GM18873 (cell line): ENCODE results near the gene ADGRL3.

ENCODE experiments used
- ATAC-seq: cut with Tn5 transposase; IDR thresholded peaks from one replicate; pipeline ENCODE4 v1.9.1; 2021; ENCODE audit warnings: mild to moderate bottlenecking, moderate library complexity, moderate number of reproducible peaks; ENCODE audit not compliant: unreplicated experiment, low FRiP score

Gene ADGRL3

DNA sequence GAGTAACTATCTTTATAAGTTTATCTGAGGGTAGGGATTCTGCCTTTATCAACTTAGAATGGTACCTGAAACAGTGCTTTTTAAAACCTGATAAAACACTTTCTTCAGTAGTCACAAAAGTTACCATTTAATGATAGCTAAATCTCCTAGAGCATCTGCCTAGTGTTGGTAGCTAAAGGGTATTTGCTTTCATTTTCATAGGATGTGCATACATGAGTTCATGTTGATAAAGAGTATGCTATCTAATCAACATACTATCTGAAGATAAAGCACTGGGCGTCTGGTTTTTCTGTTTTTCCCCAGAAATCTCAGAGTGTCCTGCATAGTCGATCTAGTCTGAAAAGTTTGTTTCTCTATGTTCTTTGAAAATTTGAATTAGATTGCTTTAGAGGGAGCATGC lies 75.1 kb downstream of the ADGRL3 start:
- ATAC-seq: no peak

DNA sequence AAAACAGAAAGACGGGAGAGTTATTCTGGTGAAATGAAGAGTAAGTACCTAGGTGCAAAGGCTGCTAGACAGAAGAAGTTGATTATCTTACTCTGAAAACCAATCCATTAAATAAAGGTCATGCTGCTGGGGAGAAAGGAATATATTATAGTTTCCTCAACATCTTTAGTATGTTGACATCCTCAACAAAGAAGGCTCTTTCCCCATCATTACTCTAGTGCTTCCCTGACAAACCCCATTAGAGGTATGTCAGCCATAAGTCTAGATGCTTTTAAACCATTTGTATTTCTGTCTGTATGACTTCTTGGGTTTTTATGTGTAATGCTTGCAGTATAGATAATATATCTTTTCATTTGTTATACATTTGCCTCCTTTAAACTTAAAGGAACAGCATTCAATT lies 75.9 kb downstream of the ADGRL3 start:
- ATAC-seq: no peak

DNA sequence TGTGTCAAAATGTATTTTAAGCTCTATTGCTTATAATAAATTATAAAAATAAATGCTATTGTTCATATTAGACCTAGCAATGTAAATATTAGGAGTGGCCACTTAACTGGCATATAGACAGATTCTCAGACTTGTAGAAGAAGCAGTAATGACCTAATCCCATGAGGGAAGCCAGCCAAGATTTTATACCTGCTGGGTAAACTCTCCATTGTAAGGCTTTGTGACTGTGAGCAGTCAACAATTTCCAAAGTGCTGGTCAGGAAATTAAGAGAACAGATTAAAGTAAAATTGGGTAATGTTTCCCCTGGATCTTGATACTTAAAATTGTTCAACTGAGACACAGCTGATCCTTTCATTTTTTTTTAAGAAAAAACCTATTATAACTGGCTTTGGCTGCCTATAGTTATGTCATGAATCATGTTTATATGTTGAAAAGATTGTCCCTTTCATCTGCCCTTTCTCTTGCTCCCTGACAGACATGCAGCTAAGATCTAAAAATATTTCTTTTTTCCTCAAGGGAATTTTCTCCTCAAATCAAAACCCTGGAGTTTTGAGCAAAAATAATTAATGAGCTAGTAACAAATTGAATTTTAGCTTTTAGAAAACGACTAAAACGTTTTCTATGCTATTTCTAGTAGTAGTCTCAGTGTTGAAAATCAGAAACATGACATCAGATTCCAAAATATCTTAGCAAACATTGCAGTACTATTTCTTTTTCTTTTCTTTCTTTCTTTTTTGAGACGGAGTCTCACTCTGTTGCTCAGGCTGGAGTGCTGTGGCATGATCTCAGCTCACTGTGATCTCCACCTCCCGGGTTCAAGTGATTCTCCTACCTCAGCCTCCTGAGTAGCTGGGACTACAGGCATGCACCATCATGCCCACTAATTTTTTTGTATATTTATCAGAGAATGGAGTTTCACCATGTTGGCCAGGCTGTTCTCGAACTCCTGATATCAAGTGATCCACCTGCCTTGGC lies 77.9 kb downstream of the ADGRL3 start:
- ATAC-seq: no peak

DNA sequence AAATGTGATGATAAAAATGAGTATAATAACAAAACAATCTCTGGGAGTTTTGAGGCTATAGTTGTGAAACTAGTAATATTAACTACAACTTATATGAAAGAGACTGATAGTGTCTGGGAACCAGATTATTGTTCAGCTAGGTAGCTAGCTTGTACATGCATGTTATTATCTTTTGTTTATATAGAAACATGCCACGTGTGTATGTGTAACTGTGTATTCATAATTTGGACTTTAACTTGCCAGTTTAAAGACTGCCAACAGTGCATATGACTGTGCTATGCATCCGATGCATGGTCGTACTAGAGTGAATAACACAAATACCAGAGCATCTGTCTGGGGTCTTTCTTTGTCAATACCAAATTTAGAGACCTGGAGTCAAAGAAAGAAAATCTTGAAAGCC lies 92.2 kb downstream of the ADGRL3 start:
- ATAC-seq: no peak

DNA sequence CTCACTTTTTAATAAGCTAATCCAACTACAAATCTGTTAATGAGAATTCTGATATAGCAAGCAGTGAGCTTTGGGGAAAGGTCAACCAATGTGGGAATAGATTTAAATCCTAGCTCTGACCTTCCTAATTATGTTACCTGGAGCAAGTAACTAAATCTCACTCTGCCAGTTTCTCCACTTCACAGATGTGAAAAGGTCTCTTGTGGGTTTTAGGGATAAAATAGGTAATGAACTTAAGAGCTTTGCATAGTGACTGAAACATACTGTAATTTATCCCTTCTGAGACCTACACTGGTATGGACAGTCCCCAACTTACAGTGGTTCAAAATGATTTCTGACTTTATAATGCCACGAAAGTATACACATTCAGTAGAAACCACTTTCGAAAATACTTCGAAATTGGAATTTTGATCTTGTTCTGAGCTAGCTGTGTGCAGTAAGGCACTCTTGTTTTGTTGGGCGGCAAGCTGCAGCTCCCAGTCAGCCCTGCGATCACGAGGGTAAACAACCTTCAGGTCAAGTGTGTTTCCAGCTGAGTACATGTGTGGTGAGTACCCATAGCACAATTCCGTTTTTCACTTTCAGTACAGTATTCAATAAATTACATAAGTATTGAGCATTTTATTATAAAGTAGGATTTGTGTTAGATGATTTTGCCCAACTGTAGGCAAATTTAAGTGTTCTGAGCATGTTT lies 93.7 kb downstream of the ADGRL3 start:
- no peak for ATAC-seq

DNA sequence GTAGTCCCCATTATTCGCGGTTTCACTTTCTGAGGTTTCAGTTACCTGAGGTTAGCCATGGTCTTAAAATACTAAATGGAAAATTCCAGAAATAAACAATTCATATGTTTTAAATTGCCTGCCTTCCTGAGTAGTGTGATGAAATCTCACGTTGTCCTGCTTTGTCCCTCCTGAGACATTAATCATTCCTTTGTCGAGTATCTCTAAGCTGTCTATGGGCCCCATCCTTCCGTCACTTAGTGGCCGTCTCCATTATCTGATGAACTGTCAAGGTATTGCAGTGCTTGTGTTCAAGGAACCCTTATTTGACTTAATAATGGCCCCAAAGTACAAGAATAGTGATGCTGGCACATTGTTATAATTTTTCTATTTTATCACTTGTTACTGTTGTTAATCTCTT lies 94.8 kb downstream of the ADGRL3 start:
- no peak for ATAC-seq

DNA sequence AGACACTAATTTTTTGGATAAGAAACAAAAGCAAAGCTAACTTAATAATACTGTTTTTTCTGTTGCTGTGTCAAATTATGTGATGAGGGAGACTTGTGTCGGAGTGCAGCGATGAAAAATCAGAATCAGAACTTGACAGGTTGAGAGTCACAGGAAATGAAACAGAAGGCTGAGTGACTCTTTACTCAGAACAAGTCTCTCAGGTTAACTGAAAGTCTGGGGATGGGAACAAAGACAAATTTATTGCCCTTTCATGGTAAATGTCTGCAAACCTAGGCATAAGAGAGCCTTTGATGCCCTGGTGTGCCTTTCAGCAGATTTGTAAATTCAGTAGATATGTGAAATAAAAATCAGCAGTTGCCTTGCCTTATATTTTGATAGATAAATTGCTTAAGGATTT lies 96.0 kb downstream of the ADGRL3 start:
- ATAC-seq: no peak

DNA sequence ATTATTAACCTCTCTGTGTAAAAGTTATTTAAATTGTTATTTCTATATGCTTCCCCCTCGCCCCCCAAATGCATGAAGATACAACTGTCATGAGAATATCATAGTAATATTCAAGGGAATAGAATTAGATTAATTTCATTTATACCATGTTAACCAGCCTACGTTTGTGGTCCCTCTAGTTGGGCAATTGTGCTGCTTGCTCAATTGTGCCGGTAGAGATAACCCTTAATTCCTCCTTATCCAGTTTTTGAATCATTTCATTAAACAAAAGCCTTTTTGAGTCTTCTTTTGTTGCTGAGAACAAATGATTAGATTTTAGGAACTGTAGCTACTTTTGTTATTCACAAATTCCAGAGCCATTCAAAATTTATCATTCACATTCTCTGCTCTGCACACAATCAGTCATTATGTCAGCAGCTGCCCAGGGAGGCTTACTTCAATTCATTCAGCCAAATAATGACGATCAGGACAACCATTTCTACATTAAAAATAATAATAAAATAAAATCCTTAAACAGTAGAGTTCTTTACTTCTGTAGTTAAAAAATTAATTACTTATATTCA lies 98.1 kb downstream of the ADGRL3 start:
- no peak for ATAC-seq

DNA sequence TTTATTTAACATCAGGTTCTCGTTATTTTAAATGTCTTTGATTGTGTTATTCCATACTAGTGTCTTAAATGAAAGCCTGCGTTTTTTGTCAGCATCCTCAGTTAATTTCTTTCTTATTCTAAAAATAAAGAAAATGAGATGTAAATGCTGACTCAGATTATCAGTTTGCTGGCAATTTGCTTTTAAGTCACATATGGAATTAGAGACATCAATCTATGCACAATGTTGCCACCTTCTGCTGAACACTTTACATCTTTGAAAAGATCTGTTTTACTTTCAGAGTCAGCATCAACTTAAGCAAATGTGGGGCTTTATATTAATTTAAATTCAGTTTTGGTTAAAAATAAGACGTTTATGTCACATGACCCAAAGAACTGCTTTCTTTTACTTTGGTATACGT lies 99.2 kb downstream of the ADGRL3 start:
- no peak for ATAC-seq

DNA sequence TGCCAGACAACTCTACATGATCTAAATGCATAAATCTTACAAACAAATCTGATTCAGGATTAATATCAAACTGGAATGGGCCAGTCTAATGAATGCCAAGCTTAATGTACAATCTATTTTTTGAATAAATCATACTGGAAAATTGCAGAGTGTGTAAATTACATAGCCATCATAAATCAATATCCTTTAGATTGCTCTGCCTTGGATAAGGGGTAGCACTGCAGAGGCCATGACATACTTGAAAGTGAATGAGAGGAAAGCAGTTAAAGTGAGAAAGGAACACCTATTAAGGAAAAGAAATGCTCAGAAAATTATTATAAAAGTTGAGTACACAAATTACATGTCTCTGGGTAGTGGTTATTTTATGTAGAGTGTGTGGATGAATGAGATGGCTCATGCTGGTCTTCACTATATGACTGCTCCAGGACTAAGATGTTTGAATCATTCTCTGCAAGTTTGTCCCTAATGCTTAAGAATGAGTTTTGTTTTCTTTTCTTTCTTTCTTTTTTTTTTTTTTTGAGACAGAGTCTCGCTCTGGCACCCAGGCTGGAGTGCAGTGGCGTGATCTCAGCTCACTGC lies 100.2 kb downstream of the ADGRL3 start:
- ATAC-seq: no peak

DNA sequence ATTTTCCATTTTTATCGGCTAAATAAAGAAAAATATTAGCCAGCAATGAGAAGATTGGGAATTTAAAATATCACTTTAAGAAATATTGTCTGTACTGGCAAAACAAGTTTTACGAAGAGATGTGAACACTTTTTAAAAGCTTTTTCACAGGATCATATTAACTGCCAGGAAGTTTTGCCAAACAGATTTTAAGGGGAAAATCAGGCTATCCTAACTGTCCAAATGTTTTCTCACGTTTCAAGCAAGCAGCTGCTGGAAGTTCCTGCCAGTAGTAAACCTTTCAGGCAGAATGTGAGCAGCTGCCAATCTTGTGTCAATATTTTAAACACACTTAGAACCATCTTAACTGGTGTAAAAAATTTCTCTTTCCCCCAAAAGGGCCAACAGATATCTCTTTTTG lies 101.1 kb downstream of the ADGRL3 start:
- no peak for ATAC-seq

DNA sequence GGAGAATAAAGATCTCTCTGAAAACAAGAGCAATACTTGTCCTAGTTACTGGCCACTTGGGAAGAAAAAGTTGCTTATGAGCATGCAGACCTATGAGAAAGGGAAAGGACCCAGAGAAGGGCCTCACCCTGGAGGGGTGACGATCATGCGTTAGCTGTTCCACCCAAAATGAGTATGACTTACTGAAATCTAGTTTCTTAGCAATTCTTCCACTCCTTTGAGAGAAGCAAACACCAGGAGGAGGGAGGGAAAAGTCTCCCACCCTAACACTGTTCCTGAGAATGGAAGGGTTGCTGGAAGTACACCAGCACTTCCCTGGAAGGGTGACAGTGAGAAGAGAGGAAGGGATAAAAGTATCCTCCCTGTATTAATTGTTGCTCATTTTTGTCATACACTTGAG lies 107.9 kb downstream of the ADGRL3 start:
- ATAC-seq: no peak

DNA sequence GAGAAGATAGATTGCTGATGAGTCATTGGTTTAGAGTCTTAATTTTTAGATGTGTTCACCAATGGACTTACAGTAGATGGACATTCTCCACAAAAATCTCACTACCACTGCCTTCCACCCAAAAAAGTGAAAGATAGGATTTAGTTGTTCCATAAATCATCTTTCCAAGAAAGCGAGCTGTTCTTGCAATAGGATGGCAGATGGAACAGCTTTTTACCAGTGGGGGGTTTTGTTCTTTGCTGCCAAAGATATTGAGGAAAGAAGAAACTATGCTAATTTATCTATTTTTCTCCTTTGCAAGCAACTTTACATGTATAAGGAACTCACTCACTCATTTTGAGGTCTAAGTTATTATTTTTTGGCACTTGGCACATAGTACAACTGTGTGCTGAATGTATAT lies 109.5 kb downstream of the ADGRL3 start:
- no peak for ATAC-seq

DNA sequence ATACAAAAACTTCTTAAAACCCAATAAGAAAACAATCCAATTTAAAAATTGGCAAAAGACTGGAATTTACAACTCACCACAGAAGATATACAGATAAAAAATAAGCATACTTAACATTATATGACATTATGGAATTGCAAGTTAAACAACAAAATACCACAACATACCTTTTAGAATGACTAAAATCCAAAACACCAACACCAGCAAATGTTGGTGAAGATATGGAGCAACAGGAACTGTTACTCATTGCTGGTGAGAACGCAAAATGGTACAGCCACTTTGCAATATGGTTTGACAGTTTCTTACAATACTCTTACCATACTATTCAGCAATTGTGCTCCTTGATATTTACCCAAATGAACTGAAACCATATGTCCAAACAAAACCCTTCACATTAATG lies 112.4 kb downstream of the ADGRL3 start:
- no peak for ATAC-seq

DNA sequence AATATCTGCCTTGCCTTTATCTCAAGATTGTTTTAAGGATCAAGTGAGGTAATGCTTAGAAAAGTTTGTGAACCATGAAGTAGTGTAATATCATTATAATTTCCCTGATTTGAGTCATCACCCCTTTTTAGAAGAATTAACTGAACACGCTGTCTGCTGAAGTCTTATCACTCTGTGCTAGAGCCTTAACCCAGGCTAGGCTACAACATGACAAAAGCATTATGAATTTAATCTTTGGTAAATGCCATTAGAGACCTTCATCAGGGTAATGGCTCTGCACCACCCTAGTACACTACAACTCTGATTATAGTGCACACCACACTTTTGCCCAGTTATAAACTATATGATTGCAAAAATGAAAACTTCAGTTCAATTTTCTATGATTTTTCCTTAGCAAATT lies 118.3 kb downstream of the ADGRL3 start:
- no peak for ATAC-seq

DNA sequence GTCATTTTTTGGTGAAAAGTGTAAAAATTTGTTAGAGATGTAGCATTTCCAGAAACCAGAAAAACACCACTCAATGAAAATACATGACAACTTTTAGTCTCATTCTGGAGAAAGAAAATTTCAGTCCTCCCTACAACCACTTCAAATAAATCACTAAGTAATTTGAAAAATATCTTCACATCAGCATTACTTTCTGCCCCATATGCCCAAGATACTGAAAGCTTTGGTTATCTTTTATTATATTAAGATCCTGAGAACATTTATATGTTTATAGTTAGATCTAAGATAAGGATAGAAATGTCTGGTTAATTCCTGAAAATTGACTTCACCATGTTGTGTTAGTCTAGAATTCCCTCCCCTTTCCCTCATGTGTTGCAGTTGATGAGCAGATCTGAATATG lies 119.0 kb downstream of the ADGRL3 start:
- ATAC-seq: no peak

DNA sequence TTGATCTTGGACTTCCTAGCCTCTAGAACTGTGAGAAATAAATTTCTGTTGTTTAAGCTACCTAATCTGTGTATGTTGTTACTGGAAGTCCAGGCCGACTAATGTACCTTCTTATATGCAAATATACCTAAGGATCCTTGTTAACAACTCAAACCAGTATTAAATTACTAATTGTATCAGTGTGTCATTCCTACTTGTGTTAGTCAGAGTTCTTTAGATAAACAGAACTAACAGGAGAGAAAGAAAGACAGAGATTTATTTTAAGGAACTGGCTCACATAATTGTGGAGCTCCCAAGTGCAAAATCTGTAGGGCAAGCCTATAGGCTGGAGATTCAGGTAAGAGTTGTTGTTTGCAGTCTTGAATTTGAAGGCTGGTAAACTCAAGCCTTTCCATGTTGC lies 120.0 kb downstream of the ADGRL3 start:
- no peak for ATAC-seq

DNA sequence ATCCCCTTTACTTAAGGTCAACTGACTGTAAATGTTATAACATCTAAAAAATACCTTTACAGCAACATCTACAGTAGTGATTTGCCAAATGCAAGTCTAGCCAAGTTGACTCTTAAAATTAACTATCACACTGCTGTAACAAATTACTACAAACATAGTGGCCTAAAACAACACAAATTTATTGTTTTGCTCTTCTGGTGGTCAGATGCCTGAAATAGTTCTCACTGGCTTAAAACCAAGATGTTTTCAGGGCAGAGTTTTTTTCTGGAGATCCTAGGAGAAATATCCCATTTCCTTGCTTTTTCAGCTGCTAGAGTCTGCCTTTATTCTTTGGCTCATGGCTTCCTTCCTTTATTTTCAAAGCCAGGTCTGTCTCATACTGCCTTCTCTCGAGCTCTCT lies 120.5 kb downstream of the ADGRL3 start:
- no peak for ATAC-seq

DNA sequence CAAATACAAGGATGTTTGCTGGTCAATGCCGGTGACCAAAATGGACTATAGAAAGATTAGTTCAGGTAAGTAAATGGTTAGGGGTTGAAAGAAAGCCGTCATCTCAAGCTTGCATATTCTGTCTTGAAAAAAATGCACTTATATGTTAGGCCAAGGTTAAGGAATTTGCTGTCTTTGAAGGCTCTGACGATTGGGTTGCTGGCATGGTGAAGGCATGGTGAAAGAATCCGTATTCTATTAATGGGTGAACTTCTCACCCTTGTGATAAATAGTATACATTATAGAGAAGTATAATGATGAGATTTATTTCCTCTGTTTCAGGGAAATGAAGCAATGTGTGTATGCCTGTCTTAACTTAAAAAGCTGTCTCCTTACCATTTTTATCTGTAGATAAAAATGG lies 132.6 kb downstream of the ADGRL3 start:
- ATAC-seq: no peak

DNA sequence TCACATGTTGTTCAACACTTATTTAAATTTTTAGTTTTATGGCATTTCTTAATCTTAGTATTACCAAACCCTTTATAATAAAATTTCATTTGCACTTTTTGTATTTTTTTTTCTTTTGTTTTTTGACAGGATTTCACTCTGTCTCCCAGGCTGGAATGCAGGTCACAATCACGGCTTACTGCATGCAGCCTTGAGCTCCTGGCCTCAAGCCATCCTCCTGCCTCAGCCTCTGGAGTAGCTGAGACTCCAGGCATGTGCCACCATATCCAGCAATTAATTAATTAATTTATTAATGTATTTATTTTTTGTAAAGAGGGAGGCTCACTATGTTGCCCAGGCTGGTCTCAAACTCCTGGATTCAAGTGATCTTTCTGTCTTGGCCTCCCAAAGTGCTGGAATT lies 133.4 kb downstream of the ADGRL3 start:
- no peak for ATAC-seq

DNA sequence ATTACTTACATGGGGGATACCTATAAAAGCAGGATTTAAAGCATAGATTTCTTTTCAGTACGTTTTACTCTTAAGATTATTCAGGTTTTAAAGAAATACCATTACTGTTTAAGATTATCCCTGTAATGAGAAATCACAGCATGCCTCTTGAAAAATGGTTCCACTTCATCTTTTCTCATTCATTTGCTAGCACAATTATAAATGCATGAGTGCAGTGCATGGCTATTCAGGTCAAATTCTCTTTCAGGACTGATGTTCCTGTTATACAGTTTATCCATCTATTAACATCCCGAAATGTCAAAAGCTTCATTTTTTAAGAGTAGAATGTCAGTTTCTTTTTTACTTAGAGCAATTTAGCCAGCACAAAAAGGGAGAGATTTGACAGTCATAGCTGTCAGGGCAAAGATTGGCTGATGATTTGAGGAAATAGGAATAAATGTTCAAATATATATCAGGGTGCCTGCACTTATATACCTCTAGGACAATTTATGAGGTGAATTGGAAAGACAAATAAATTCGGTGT lies 135.2 kb downstream of the ADGRL3 start:
- no peak for ATAC-seq
